Measurements from ENCODE around the gene DTNA.

The DTNA gene

GRCh38 chr18:34772887-34773286 is 62.8 kb downstream of the DTNA start:
- Histone ChIP-seq H2AFZ (ENCODE audit: low read depth, low read length) (no peak overlapping the region), H3K9me3 (ENCODE audit: insufficient read depth, low read length, severe bottlenecking) (no peaks in the 10 kb centered on the region), H3K36me3 (ENCODE audit: insufficient read depth, low read length) (no peaks in the 10 kb centered on the region), H3K27ac (ENCODE audit: low read length) (no peak overlapping the region), H3K4me2 (ENCODE audit: insufficient read depth, low read length) (no peak overlapping the region), H3K4me3 (ENCODE audit: low read depth in 1 of 2, low read length in 2 of 2) (no peak overlapping the region), H3K4me1 (ENCODE audit: insufficient read depth, low read length) (no peaks in the 10 kb centered on the region), H3K9ac (ENCODE audit: low read depth, low read length) (no peak overlapping the region), H3K79me2 (ENCODE audit: insufficient read depth, low read length) (no peaks in the 10 kb centered on the region), H3K27me3 (ENCODE audit: insufficient read depth, low read length, poor library complexity) (peaks cover 11% of the 10 kb centered on the region), H4K20me1 (ENCODE audit: insufficient read depth, low read length) (no peaks in the 10 kb centered on the region)
- no peak for DNase-seq
- ATAC-seq (ENCODE audit: insufficient read depth, low read depth): no peak; the same call in 2 of the 3 replicates
- TF ChIP-seq, protein P1, sequence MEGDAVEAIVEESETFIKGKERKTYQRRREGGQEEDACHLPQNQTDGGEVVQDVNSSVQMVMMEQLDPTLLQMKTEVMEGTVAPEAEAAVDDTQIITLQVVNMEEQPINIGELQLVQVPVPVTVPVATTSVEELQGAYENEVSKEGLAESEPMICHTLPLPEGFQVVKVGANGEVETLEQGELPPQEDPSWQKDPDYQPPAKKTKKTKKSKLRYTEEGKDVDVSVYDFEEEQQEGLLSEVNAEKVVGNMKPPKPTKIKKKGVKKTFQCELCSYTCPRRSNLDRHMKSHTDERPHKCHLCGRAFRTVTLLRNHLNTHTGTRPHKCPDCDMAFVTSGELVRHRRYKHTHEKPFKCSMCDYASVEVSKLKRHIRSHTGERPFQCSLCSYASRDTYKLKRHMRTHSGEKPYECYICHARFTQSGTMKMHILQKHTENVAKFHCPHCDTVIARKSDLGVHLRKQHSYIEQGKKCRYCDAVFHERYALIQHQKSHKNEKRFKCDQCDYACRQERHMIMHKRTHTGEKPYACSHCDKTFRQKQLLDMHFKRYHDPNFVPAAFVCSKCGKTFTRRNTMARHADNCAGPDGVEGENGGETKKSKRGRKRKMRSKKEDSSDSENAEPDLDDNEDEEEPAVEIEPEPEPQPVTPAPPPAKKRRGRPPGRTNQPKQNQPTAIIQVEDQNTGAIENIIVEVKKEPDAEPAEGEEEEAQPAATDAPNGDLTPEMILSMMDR (IDR thresholded peaks at IDR 0.05; ENCODE audit: borderline replicate concordance, extremely low read depth, low read length, poor library complexity, severe bottlenecking): no peak
- TF ChIP-seq EZH2 (IDR thresholded peaks at IDR 0.05; ENCODE audit: borderline replicate concordance, low read depth, low read length, severe bottlenecking): no peak

DNA sequence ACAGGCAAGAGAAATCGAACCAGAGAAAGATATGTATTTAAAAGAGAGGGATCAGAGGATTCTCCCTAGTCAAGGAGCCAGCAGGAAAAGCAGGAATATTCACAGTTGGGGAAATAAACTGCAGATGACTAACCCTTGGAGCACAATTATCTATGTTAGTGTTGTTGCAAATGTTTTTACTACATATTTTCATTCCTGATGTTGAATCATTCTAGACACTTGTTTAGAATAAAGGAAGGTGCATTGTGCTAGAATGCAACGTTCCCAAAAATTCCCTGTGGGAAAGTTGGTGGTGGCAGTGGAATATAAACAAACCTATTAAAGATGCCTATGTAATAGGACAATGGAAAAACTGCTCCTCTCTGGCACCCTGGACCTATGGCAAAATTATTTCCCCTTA is 63.3 kb downstream of the DTNA start:
- Histone ChIP-seq H3K27ac (ENCODE audit: low read length) (no peak overlapping the region), H3K4me1 (ENCODE audit: insufficient read depth, low read length) (no peaks in the 10 kb centered on the region), H3K27me3 (ENCODE audit: insufficient read depth, low read length, poor library complexity) (peaks cover 9% of the 10 kb centered on the region), H3K4me2 (ENCODE audit: insufficient read depth, low read length) (no peak overlapping the region), H3K4me3 (ENCODE audit: low read depth in 1 of 2, low read length in 2 of 2) (no peak overlapping the region), H2AFZ (ENCODE audit: low read depth, low read length) (no peak overlapping the region), H3K79me2 (ENCODE audit: insufficient read depth, low read length) (no peaks in the 10 kb centered on the region), H3K9me3 (ENCODE audit: insufficient read depth, low read length, severe bottlenecking) (no peaks in the 10 kb centered on the region), H4K20me1 (ENCODE audit: insufficient read depth, low read length) (no peaks in the 10 kb centered on the region), H3K9ac (ENCODE audit: low read depth, low read length) (no peak overlapping the region), H3K36me3 (ENCODE audit: insufficient read depth, low read length) (no peaks in the 10 kb centered on the region)
- TF ChIP-seq, protein P1 (IDR thresholded peaks at IDR 0.05; ENCODE audit: borderline replicate concordance, extremely low read depth, low read length, poor library complexity, severe bottlenecking): no peak
- ATAC-seq (ENCODE audit: insufficient read depth, low read depth) (no peak), DNase-seq (no peak)

DNA sequence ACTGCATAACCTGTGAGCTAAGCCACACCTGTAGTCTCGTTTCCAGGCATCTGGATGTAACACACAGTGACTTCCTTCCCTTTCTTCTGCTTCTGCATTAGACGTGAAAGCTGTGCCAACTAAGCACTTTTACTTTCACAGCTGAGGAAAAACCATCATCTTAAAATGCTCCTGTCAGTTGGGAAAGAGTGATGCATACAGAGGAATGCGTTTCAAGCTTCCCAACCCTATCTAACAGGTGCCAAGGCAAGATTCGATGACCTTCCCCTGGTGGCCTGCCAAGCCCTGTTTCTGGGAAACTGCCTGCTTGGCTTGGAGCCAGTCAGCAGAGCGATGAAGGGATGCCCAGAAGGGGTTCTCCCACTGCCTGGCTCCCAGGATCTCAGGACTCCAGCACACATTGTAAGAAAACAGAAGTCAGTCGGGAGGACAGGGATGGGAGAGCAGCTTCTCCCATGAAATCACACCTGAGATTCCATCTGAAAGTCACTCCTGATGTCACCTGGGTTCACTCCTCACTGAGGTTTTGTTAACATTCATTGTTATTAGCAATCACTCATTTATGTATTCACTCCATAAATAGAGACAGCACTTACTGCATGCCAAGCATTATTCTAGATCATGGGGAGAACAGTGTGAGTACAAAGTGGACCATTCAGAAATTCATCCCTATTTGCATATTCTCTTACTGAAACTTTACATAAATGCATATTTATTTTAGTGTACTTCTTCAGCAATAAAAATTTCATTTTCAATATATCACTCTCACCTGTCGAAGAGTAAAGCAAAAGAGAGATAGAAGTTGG is 64.1 kb downstream of the DTNA start:
- H3K36me3 ChIP-seq (ENCODE audit: insufficient read depth, low read length): no peaks in the 10 kb centered on the region
- no peak overlapping the region for H3K4me2 ChIP-seq (ENCODE audit: insufficient read depth, low read length)
- peaks cover 5% of the 10 kb centered on the region for H3K27me3 ChIP-seq (ENCODE audit: insufficient read depth, low read length, poor library complexity)
- H4K20me1 ChIP-seq (ENCODE audit: insufficient read depth, low read length): no peaks in the 10 kb centered on the region
- H3K4me3 ChIP-seq (ENCODE audit: low read depth in 1 of 2, low read length in 2 of 2): no peak overlapping the region
- H3K79me2 ChIP-seq (ENCODE audit: insufficient read depth, low read length): no peaks in the 10 kb centered on the region
- ATAC-seq (ENCODE audit: insufficient read depth, low read depth) (no peak), DNase-seq (no peak)
- H3K4me1 ChIP-seq (ENCODE audit: insufficient read depth, low read length): no peaks in the 10 kb centered on the region
- H2AFZ ChIP-seq (ENCODE audit: low read depth, low read length): no peak overlapping the region
- TF ChIP-seq EZH2 (IDR thresholded peaks at IDR 0.05; ENCODE audit: borderline replicate concordance, low read depth, low read length, severe bottlenecking): no peak
- TF ChIP-seq, protein P1 (IDR thresholded peaks at IDR 0.05; ENCODE audit: borderline replicate concordance, extremely low read depth, low read length, poor library complexity, severe bottlenecking): no peak
- no peaks in the 10 kb centered on the region for H3K9me3 ChIP-seq (ENCODE audit: insufficient read depth, low read length, severe bottlenecking)
- no peak overlapping the region for H3K9ac ChIP-seq (ENCODE audit: low read depth, low read length)
- H3K27ac ChIP-seq (ENCODE audit: low read length): no peak overlapping the region

All from DND-41 (cell line).